ENCODE results near the gene ARL8A.
A peak's percentile ranks its signal among the peaks of the same experiment; 100 is the strongest.

The ARL8A gene

GRCh38 chr1:202165942-202166843, 21.7 kb upstream of the ARL8A start:
- Mint-ChIP-seq H3K4me3 (no peak overlapping the region), H3K27me3 (peaks cover 17% of the 10 kb centered on the region), H3K36me3 (no peaks in the 10 kb centered on the region), H3K9me3 (no peaks in the 10 kb centered on the region), H3K27ac (peak overlapping the region; percentile 33), H3K4me1 (peaks cover 61% of the 10 kb centered on the region)
- no peak for DNase-seq
- CTCF ChIA-PET: interaction anchor here (0.9 to 2.5 kb wide), 5 partner anchors 10 to 24 kb away, joined by 3 to 22 read pairs (median 6); no protein-coding TSS in a partner anchor

DNA sequence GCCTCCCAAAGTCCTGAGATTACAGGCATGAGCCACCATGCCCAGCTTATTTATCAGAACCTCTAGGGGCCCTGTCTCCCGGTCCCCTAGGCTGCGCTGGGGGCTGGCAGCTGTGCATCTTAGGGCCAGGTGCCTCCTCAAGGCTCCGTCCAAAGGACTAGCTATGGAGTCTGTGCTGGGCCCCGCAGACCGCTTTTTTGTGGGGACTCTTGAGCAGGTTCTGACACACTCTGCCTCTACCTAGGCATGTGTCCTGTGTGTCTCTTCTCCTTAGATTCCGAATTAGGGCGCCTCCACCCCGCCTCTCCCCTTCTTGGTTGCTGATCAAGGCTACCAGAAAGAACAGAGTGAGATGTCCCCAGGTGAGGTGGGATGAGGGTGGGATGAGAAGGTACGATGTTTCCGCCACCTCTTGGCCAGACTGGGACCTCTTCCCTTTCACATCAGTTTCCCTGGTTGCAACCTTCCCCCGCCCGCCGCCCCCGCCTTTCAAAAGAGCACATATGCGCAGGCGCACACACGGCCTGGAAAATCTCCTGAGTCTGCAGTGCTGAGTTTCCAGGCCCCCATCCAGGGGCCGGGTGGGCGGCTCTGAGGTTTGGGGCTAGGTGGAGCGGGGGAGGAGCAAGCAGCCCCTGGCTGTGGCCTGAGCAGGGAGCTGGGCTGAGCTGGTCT, 20.9 kb upstream of the ARL8A start:
- H3K27ac Mint-ChIP-seq: peak overlapping the region; percentile 53
- H3K4me3 Mint-ChIP-seq: no peak overlapping the region
- H3K4me1 Mint-ChIP-seq: peaks cover 66% of the 10 kb centered on the region
- peaks cover 3% of the 10 kb centered on the region for H3K36me3 Mint-ChIP-seq
- H3K27me3 Mint-ChIP-seq: peaks cover 17% of the 10 kb centered on the region
- CTCF ChIA-PET: interaction anchor here (1.0 to 2.5 kb wide), 3 partner anchors 10 to 20 kb away, joined by 4 to 22 read pairs (median 6); no protein-coding TSS in a partner anchor
- no peaks in the 10 kb centered on the region for H3K9me3 Mint-ChIP-seq
- DNase-seq: no peak

- H3K36me3 Mint-ChIP-seq: peaks cover 10% of the 10 kb centered on the region
- H3K4me3 Mint-ChIP-seq: peak overlapping the region; percentile 5
- DNase-seq: peak; percentile 86
- CTCF ChIA-PET: interaction anchor here (1.0 to 2.5 kb wide), 4 partner anchors 9 to 21 kb away, joined by 4 to 22 read pairs (median 4); no protein-coding TSS in a partner anchor
- H3K27me3 Mint-ChIP-seq: peaks cover 13% of the 10 kb centered on the region
- peak overlapping the region; percentile 53 for H3K27ac Mint-ChIP-seq
- H3K4me1 Mint-ChIP-seq: peaks cover 68% of the 10 kb centered on the region
- no peaks in the 10 kb centered on the region for H3K9me3 Mint-ChIP-seq
Measured at GRCh38 chr1:202164271-202165037, 19.9 kb upstream of the ARL8A start.

DNA sequence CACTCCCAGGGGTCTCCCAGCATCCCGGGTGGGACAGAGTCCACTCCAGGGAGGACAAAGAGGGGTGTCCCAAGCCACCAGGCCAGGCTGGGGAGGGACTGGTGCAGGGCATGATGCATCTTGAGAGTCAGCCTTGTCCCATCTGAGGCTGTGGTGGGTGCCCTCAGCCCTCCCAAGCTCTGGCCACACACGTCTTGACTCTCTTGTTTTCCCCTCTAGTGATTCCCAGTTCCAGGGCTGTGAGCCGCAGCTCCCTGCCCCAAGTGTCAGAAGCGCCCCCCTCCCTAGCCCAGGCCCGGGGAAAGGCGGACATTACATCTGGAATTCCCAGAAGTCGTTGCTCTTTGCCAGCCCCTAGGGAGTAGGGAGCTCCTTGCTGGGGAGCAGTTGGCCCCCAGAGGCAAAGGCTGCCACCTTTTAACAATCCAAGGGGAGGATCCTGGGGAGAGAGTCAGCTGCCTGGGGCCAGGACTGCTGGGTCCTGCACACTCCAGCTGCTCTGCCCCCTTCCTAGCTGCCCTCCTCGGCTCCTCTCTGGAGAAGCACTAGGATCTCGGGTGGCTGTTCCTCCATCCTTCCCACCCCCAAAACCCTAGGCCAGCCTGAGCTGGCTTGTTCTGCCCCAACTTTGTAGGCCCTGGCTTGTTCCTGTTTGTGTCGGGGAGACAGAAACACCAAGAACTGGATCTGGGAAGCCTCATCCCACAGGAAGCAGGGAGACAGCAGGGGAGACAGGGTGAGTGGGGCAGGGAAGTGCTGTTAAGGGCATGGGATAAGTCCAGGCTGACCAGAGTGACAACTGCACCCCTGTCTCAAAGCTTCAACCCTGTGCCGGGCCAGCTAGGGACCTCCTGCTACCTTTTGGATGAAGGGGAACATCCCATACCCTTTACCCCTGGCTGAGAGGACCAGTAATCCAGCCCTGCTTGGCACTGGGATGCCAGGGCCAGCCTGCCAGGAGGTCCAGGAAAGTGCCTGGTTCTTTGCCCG, 19.0 kb upstream of the ARL8A start:
- Mint-ChIP-seq H3K4me3 (no peak overlapping the region), H3K27ac (no peak overlapping the region), H3K4me1 (peaks cover 73% of the 10 kb centered on the region), H3K36me3 (peaks cover 18% of the 10 kb centered on the region), H3K9me3 (no peaks in the 10 kb centered on the region), H3K27me3 (peaks cover 13% of the 10 kb centered on the region)
- CTCF ChIA-PET: interaction anchor here (1.2 to 5.5 kb wide), 6 partner anchors 7 to 28 kb away, joined by 4 to 34 read pairs (median 6); no protein-coding TSS in a partner anchor
- no peak for DNase-seq

DNA sequence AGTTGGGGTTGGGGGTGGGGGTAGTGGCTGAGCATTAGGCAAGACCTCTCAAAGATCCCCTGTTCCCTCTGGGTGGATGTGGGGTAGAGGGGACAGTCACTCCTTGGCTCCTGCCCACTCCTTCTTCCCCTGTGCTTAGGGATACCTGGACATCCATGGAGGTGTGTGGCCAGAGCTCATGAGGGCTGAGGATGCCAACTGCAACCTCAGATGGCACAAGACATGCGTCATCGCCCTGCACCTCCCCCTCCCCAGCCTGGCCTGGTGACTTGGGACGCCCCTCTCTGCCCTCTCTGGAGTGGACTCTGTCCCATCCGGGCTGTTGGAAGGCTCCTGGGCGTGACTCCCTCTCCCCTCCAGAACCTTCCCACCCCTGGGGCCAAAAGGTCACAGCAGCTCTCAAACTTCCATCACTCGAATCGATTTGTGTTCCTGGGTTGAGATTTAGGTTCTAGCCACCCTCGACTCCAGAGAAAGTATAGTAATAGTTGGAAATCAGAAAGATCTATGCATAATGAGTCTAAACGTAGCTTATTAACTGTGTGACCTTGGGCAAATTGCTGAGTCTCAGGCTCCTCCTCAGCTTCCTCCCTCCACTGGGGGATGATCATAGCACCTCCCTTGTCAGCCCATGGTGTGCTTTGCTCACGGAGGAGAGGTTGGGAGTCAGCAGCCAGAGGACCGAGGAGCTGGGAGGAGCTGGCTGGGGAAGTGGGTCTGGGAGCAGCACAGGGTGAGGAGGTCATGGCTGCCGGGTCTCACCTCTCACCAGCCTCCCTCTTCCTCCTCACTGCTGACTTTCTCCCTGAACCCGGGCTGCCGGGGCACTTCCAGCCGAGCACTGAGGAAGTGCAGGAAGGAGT, 18.1 kb upstream of the ARL8A start:
- H3K9me3 Mint-ChIP-seq: no peaks in the 10 kb centered on the region
- DNase-seq: no peak
- peaks cover 27% of the 10 kb centered on the region for H3K36me3 Mint-ChIP-seq
- H3K4me3 Mint-ChIP-seq: peak overlapping the region; percentile 93
- H3K4me1 Mint-ChIP-seq: peaks cover 83% of the 10 kb centered on the region
- H3K27ac Mint-ChIP-seq: peak overlapping the region; percentile 99
- H3K27me3 Mint-ChIP-seq: peaks cover 8% of the 10 kb centered on the region
- CTCF ChIA-PET: interaction anchor here (0.8 to 5.5 kb wide), 7 partner anchors 8 to 27 kb away, joined by 3 to 34 read pairs (median 6); no protein-coding TSS in a partner anchor

DNA sequence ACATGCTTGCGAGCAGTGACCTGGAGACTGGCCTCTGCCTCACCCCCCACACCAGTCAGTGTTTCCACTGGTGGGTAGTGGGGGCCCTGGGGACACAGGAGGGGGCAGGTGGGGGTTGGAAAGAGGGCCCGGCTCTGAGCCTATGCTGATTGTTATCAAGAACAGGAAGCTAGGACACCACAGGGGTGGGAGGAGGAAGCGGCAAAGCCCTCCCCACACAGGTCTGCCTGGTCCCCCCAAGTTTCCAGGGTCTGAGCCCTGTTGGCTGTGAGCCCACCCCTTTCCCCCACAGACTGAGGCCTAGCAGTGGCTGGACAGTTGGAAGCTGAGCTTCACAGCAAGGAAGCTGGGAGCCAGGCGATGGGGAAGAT, 17.5 kb upstream of the ARL8A start:
- CTCF ChIA-PET: interaction anchor here (0.8 to 5.5 kb wide), 6 partner anchors 7 to 28 kb away, joined by 3 to 34 read pairs (median 6); no protein-coding TSS in a partner anchor
- Mint-ChIP-seq H3K27me3 (peaks cover 8% of the 10 kb centered on the region), H3K4me1 (peaks cover 85% of the 10 kb centered on the region), H3K4me3 (peak overlapping the region; percentile 93), H3K36me3 (peaks cover 30% of the 10 kb centered on the region), H3K27ac (peak overlapping the region; percentile 99), H3K9me3 (no peaks in the 10 kb centered on the region)
- DNase-seq: peak; percentile 63

DNA sequence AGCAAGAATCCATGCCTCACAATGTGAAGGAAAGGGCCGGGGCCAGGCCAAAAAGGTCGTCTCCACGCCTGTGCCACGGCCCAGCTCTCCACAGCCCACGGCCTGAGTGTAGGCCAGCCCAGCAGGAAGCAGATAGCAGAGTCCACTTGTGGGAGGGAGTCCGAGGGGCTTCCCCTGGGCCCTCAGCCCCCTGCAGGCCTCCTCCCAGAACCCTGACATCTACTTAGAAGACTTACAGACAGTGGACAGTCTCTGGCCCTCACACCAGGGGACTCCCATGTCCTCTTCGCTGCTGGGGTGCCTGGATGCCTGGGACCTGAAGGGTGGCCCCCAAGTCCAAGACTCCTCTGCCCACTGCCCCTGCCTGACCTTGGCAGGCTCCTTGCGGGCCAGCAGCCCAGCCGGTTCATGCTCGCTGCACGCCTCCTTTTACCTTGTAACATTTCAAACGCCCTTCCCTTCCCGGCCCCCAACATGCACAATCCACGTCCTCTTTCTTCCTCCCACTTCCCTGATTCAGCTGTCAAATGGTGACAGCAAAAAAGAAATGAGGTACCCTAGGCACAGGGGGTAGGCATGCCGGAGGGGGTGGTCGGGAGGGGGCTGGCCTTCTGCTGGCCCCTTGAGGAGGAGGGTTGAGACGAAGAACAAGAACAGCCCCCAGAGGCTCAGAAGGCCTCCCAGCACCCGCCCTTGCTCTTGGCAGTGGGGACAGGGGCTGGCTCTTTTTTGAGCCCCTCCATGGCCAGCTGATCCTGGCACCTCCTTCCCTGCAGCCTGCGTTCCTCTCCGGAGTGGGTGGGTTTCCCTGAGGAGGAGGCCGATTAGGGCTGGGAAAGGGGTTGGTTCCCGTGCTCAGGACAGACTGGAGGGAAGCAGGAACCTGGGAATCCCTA, 16.9 kb upstream of the ARL8A start:
- CTCF ChIA-PET: interaction anchor here (0.8 to 5.5 kb wide), 10 partner anchors 9 to 41 kb away, joined by 3 to 34 read pairs (median 6); partner anchors contain the start of gene LGR6
- Mint-ChIP-seq H3K4me1 (peaks cover 86% of the 10 kb centered on the region), H3K4me3 (peak overlapping the region; percentile 93)

GRCh38 chr1:202160377-202160940, 15.9 kb upstream of the ARL8A start, which contains the start of gene PTPN7:
TSS of gene PTPN7 (minus strand) at chr1:202160602. CDS start at chr1:202159402, 1,200 bp downstream.
- peak; percentile 84 for DNase-seq
- peak within 1 kb of the TSS; percentile 99 for H3K27ac Mint-ChIP-seq
- peak within 1 kb of the TSS; percentile 93 for H3K4me3 Mint-ChIP-seq
- peaks cover 84% of the 10 kb centered on the region for H3K4me1 Mint-ChIP-seq
- CTCF ChIA-PET: interaction anchor here (0.8 to 5.5 kb wide), 11 partner anchors 10 to 113 kb away, joined by 3 to 34 read pairs (median 5); partner anchors contain the start of gene LGR6
- no peaks in the 10 kb centered on the region for H3K9me3 Mint-ChIP-seq
- H3K36me3 Mint-ChIP-seq: peaks cover 39% of the 10 kb centered on the region
- H3K27me3 Mint-ChIP-seq: no peaks in the 10 kb centered on the region

More for the DNA sequence above, 16.9 kb upstream of the ARL8A start:
- Mint-ChIP-seq H3K27ac (peak overlapping the region; percentile 99), H3K27me3 (peaks cover 7% of the 10 kb centered on the region), H3K9me3 (no peaks in the 10 kb centered on the region), H3K36me3 (peaks cover 32% of the 10 kb centered on the region)
- DNase-seq: no peak

- H3K9me3 Mint-ChIP-seq: no peaks in the 10 kb centered on the region
- H3K4me1 Mint-ChIP-seq: peaks cover 84% of the 10 kb centered on the region
- peak; percentile 80 for DNase-seq
Measured at GRCh38 chr1:202159534-202160371, 15.2 kb upstream of the ARL8A start.

More at GRCh38 chr1:202159534-202160371, 15.2 kb upstream of the ARL8A start:
- CTCF ChIA-PET: interaction anchor here (1.0 to 5.5 kb wide), 9 partner anchors 11 to 114 kb away, joined by 4 to 34 read pairs (median 6); partner anchors contain the start of gene LGR6
- H3K36me3 Mint-ChIP-seq: peaks cover 46% of the 10 kb centered on the region
- H3K27me3 Mint-ChIP-seq: no peaks in the 10 kb centered on the region
- H3K27ac Mint-ChIP-seq: peak overlapping the region; percentile 99
- H3K4me3 Mint-ChIP-seq: peak overlapping the region; percentile 93
